HCEC 1CT (cell line): ENCODE measurements around the gene TIMM13.

ENCODE experiments used
- DNase-seq: peaks from one replicate; pipeline ENCODE4 v3.0.0-alpha.2; 2017

The TIMM13 gene

GRCh38 chr19:2376784-2377519 lies 50.4 kb downstream of the TIMM13 start:
- DNase-seq: no peak
